ENCODE data around the gene THAP10. TPM values are rescaled to one million over a fixed set of nuclear protein-coding genes. Genes with fewer than 3 reads are reported as not detected.
A peak's percentile ranks its signal among the peaks of the same experiment; 100 is the strongest.

Gene THAP10
- total and polyA plus RNA-seq, 12 donors = 0.97 to 5.6 (median 3.7) TPM

GRCh38 chr15:70832176-70832575, 60.1 kb downstream of the THAP10 start:
- TF ChIP-seq CTCF (IDR thresholded peaks at IDR 0.05) (no peak), POLR2A (IDR thresholded peaks at IDR 0.05) (no peak)
- Histone ChIP-seq H3K4me1 (replicated peaks in 1 of 2) (no peaks in the 10 kb centered on the region), H3K9me3 (replicated peaks in 1 of 3) (no peaks in the 10 kb centered on the region), H3K27ac (no peak overlapping the region), H3K36me3 (replicated peaks in 1 of 2) (peaks cover 0 to 12% of the 10 kb centered on the region in 2 donors), H3K4me3 (no peak overlapping the region), H3K27me3 (no peaks in the 10 kb centered on the region)
- 95 to 98% (median 97%) methylated on average over 10 to 20 of the region's 20 CpGs for WGBS, 4 donors
- DNase-seq = peak in 1 of 7 donors; percentile 33
- intact Hi-C loops (cut with DNase I) = no loop called here

Other genes with a start within 250 kb of the THAP10 start
- 10 to 100 TPM; 16.7 to 53.3 (median 38.8) TPM for gene UACA, start 128.9 kb downstream of the THAP10 start, total RNA-seq
- gene UACA, start 128.9 kb downstream of the THAP10 start, polyA plus RNA-seq = 100 to 1,000 TPM in 1 of 3 donors, 10 to 100 TPM in 2; 27.3 to 186 (median 87.8) TPM
- 10 to 100 TPM in 3 of 9 donors, 1 to 10 TPM in 6; 4.9 to 36.5 (median 9.5) TPM for gene LARP6, start 38.3 kb downstream of the THAP10 start, total RNA-seq
- 10 to 100 TPM in 2 of 3 donors, 1 to 10 TPM in 1; 8.1 to 25.0 (median 12.3) TPM for gene LARP6, start 38.3 kb downstream of the THAP10 start, polyA plus RNA-seq
- 10 to 100 TPM in 3 of 9 donors, 1 to 10 TPM in 6; 4.4 to 14.9 (median 7.4) TPM for gene LRRC49, start 393 bp upstream of the THAP10 start, total RNA-seq
- 10 to 100 TPM in 1 of 3 donors, 1 to 10 TPM in 2; 8.1 to 12.5 (median 8.7) TPM for gene LRRC49, start 393 bp upstream of the THAP10 start, polyA plus RNA-seq
- 10 to 100 TPM; 11.8 to 53.2 (median 23.9) TPM for gene THSD4, start 223.0 kb upstream of the THAP10 start, total RNA-seq
- gene THSD4, start 223.0 kb upstream of the THAP10 start, polyA plus RNA-seq = 10 to 100 TPM in 1 of 3 donors, 1 to 10 TPM in 2; 5.3 to 24.1 (median 8.1) TPM

All from adrenal gland (tissue), 12 donors.